Inferior parietal cortex (tissue), 1 donor: ENCODE measurements around the gene FNIP2.
"Not testable (repeated sequence)": the region's sequence is repeated elsewhere in the genome, so short reads cannot be mapped to it uniquely, and the experiment has no call there.

ENCODE experiments used
- DNase-seq: peaks from one replicate; pipeline ENCODE4 v3.0.0-alpha.2; 2016; ENCODE audit errors: extremely low spot score

FNIP2 gene

DNA sequence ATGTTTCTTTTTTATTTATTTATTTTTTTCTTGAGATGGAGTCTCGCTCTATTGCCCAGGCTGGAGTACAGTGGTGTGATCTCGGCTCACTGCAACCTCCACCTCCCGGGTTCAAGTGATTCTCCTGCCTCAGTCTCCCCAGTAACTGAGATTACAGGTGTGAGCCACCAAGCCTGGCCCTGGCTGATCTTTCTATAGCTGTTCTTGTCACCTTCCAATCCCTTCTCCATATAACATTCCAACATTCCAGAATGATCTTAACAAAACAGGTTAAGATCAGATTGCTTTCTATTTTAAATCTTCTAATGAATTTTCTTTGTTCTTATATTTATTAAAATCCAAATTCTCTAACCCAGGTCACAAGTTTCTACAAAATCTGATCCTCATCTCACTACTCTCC is 188.1 kb downstream of the FNIP2 start:
- not testable (repeated sequence) for DNase-seq
